T-helper 1 cell treated with Interleukin-12 subunit alpha and Interleukin-12 subunit beta and Interleukin-4 antibody, amounts not matched to agents 30 ng/mL and 1 ng/mL, for 36 hours (primary cell): Measurements from ENCODE around the gene HEYL. TPM values are rescaled to one million over a fixed set of nuclear protein-coding genes. Genes with fewer than 3 reads are reported as not detected.

Experiments
- intact Hi-C: fragments of 100-400 bp; cut with micrococcal nuclease; formaldehyde crosslinking; loops from one replicate; pipeline ENCODE4 v1.15.1; 2024
- total RNA-seq: library from RNA; stranded (reverse); gene quantifications from 2 replicates; pipeline ENCODE4 v1.2.3, GENCODE V29; 2022

Gene HEYL
- total RNA-seq, 1 donor from 2014 or later, result not detected

- intact Hi-C loops, result no loop called here
Observed at GRCh38 chr1:39668111-39668510, 28.7 kb upstream of the HEYL start.

- intact Hi-C loops, result no loop called here
Observed at GRCh38 chr1:39666772-39667171, 27.3 kb upstream of the HEYL start.

- intact Hi-C loops, result no loop called here
Observed at GRCh38 chr1:39663559-39663958, 24.1 kb upstream of the HEYL start.

- intact Hi-C loops, result no loop called here
Observed at GRCh38 chr1:39662861-39663260, 23.4 kb upstream of the HEYL start.

- intact Hi-C loops, result no loop called here
Observed at GRCh38 chr1:39659538-39659937, 20.1 kb upstream of the HEYL start.

- intact Hi-C loops, result no loop called here
Observed at GRCh38 chr1:39659110-39659509, 19.7 kb upstream of the HEYL start.

GRCh38 chr1:39657923-39658485, 18.6 kb upstream of the HEYL start:
- intact Hi-C loops, result loop anchor here (1.0 kb wide), 2 partner anchors 52 to 62 kb away; no protein-coding TSS in a partner anchor

- intact Hi-C loops, result no loop called here
Observed at GRCh38 chr1:39657402-39657801, 18.0 kb upstream of the HEYL start.

- intact Hi-C loops, result no loop called here
Observed at GRCh38 chr1:39656391-39656790, 16.9 kb upstream of the HEYL start.

- intact Hi-C loops, result no loop called here
Observed at GRCh38 chr1:39655578-39656268, 16.3 kb upstream of the HEYL start.

GRCh38 chr1:39654291-39654690, 14.8 kb upstream of the HEYL start:
- intact Hi-C loops, result no loop called here

GRCh38 chr1:39653546-39654031, 14.1 kb upstream of the HEYL start:
- intact Hi-C loops, result loop anchor here (1.0 to 2.0 kb wide), 9 partner anchors 14 to 555 kb away; partner anchors contain the start of genes BMP8A, HEYL, HPCAL4 and NT5C1A

- intact Hi-C loops, result loop anchor here (2.0 kb wide), 2 partner anchors 20 to 78 kb away; partner anchors contain the start of gene NT5C1A
Observed at GRCh38 chr1:39652554-39652953, 13.1 kb upstream of the HEYL start.

GRCh38 chr1:39652105-39652504, 12.7 kb upstream of the HEYL start:
- intact Hi-C loops, result loop anchor here (2.0 kb wide), 2 partner anchors 21 to 77 kb away; partner anchors contain the start of gene NT5C1A

GRCh38 chr1:39650431-39650830, 11.0 kb upstream of the HEYL start:
- intact Hi-C loops, result no loop called here

GRCh38 chr1:39649636-39650185, 10.3 kb upstream of the HEYL start:
- intact Hi-C loops, result no loop called here

GRCh38 chr1:39648496-39648895, 9.1 kb upstream of the HEYL start:
- intact Hi-C loops, result no loop called here

GRCh38 chr1:39647247-39647646, 7.8 kb upstream of the HEYL start:
- intact Hi-C loops, result no loop called here

GRCh38 chr1:39646232-39647081, 7.0 kb upstream of the HEYL start:
- intact Hi-C loops, result no loop called here

- intact Hi-C loops, result no loop called here
Observed at GRCh38 chr1:39645411-39646043, 6.1 kb upstream of the HEYL start.

- intact Hi-C loops, result no loop called here
Observed at GRCh38 chr1:39643705-39644104, 4.3 kb upstream of the HEYL start.
